ENCODE results near the gene SYPL1. TPM values are rescaled to one million over a fixed set of nuclear protein-coding genes. Genes with fewer than 3 reads are reported as not detected.

Gene SYPL1
- total RNA-seq, 3 donors from 2014 or later = 96.2 to 116 (median 98.3) TPM

- no peaks in the 10 kb centered on the region for H3K9me3 ChIP-seq
- H3K4me3 ChIP-seq = no peak overlapping the region
- peaks cover 0 to 13% of the 10 kb centered on the region in 2 donors for H3K4me1 ChIP-seq
- no peaks in the 10 kb centered on the region for H3K27me3 ChIP-seq
- TF ChIP-seq CTCF (IDR thresholded peaks at IDR 0.05) = no peak
- no peaks in the 10 kb centered on the region for H3K36me3 ChIP-seq
- intact Hi-C loops (cut with DNase I; ENCODE audit: low total_unique reads) = loop anchor here (2.0 kb wide), 1 partner anchor 30 kb away; no protein-coding TSS in a partner anchor
- DNase-seq (ENCODE audit: low spot score in 2 of 2) = no peak
- no peak overlapping the region for H3K27ac ChIP-seq
These were observed 49.1 kb downstream of the SYPL1 start for GRCh38 chr7:106063024-106063423.

DNA sequence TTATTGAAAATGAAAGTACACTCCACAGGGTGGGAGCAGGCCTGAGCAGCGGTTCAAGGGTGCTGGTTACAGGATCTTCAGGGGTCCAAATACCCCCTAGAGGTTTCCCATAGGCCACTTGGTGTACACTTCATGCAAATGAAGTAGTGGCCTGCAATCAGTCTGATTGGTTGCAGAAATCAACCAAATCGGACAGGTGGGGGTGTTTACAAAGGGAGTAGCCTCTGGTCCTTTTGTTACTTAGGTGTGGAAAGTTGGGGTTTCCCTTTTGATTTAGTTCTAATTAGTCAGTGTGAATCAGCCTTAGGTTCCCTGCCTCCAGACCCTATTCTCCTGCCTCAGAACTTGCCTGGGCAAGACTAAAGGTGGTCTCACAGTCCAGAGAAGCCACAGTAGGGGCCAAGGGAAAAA is 49.6 kb downstream of the SYPL1 start:
- Histone ChIP-seq H3K27ac (no peak overlapping the region), H3K9me3 (no peaks in the 10 kb centered on the region), H3K36me3 (no peaks in the 10 kb centered on the region), H3K4me1 (peaks cover 0 to 18% of the 10 kb centered on the region in 2 donors), H3K27me3 (no peaks in the 10 kb centered on the region), H3K4me3 (no peak overlapping the region)
- intact Hi-C loops (cut with DNase I; ENCODE audit: low total_unique reads) = loop anchor here (2.0 kb wide), 1 partner anchor 30 kb away; no protein-coding TSS in a partner anchor
- TF ChIP-seq CTCF (IDR thresholded peaks at IDR 0.05) (no peak), POLR2A (IDR thresholded peaks at IDR 0.05) (no peak)
- no peak for DNase-seq (ENCODE audit: low spot score in 2 of 2)

DNA sequence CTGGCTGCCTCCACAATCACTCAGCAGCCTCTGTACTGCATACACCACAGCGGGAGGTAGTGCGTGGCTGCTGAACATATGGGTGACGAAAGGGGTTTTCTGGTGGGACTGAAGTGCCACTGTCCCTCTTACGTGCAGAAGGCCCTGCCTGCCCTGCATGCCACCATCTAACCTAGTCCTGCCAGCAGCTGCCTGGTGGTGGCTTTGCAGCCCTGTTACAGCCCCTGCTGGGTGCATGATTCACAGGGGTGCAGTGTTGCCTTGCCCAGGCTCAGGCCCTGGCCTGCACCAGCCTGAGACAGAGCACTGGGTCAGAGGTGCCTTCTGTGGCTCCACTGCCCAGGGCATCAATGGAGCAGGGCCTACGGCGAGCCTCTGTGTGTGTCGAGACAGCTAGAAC is 50.1 kb downstream of the SYPL1 start:
- no peak overlapping the region for H3K4me3 ChIP-seq
- no peaks in the 10 kb centered on the region for H3K9me3 ChIP-seq
- no peak for TF ChIP-seq POLR2AphosphoS5 (IDR thresholded peaks at IDR 0.05)
- no peak for TF ChIP-seq POLR2A (IDR thresholded peaks at IDR 0.05)
- TF ChIP-seq CTCF (IDR thresholded peaks at IDR 0.05) = no peak
- no peak for DNase-seq (ENCODE audit: low spot score in 2 of 2)
- no peaks in the 10 kb centered on the region for H3K36me3 ChIP-seq
- intact Hi-C loops (cut with DNase I; ENCODE audit: low total_unique reads) = loop anchor here (2.0 kb wide), 1 partner anchor 29 kb away; no protein-coding TSS in a partner anchor
- no peaks in the 10 kb centered on the region for H3K27me3 ChIP-seq
- H3K4me1 ChIP-seq = peaks cover 0 to 19% of the 10 kb centered on the region in 2 donors
- H3K27ac ChIP-seq = no peak overlapping the region

- no peak for DNase-seq (ENCODE audit: low spot score in 2 of 2)
- H3K36me3 ChIP-seq = no peaks in the 10 kb centered on the region
- no peak overlapping the region for H3K4me3 ChIP-seq
- no peak overlapping the region for H3K27ac ChIP-seq
- peaks cover 0 to 19% of the 10 kb centered on the region in 2 donors for H3K4me1 ChIP-seq
- intact Hi-C loops (cut with DNase I; ENCODE audit: low total_unique reads) = no loop called here
- H3K27me3 ChIP-seq = no peaks in the 10 kb centered on the region
- TF ChIP-seq CTCF (IDR thresholded peaks at IDR 0.05) (no peak), POLR2AphosphoS5 (IDR thresholded peaks at IDR 0.05) (no peak), POLR2A (IDR thresholded peaks at IDR 0.05) (no peak)
- no peaks in the 10 kb centered on the region for H3K9me3 ChIP-seq
These were observed 50.7 kb downstream of the SYPL1 start for GRCh38 chr7:106061301-106061979.

- no peak overlapping the region for H3K4me3 ChIP-seq
- no peaks in the 10 kb centered on the region for H3K36me3 ChIP-seq
- no peaks in the 10 kb centered on the region for H3K9me3 ChIP-seq
- H3K27me3 ChIP-seq = no peaks in the 10 kb centered on the region
- DNase-seq (ENCODE audit: low spot score in 2 of 2) = no peak
- peak overlapping the region in 1 of 2 donors; percentile 36 for H3K27ac ChIP-seq
- no peak for TF ChIP-seq CTCF (IDR thresholded peaks at IDR 0.05)
- TF ChIP-seq POLR2AphosphoS5 (IDR thresholded peaks at IDR 0.05) = no peak
- no peak for TF ChIP-seq POLR2A (IDR thresholded peaks at IDR 0.05)
- intact Hi-C loops (cut with DNase I; ENCODE audit: low total_unique reads) = no loop called here
- peaks cover 0 to 19% of the 10 kb centered on the region in 2 donors for H3K4me1 ChIP-seq
These were observed 51.7 kb downstream of the SYPL1 start for GRCh38 chr7:106060394-106060920.
